Body of pancreas (tissue), 4 donors: Measurements from ENCODE around the gene ADA.

Experiments
- POLR2A ChIP-seq, 3 donors: fragments of 450-650 bp; IDR thresholded peaks; one replicate each; pipeline ENCODE4 v1.6.1; 2016; ENCODE audit warnings: antibody characterized with exemption in 3 of 3, mild to moderate bottlenecking in 2 of 3
- TF ChIP-seq, protein P1 (sequence below), 7 experiments: fragments of 450-650 bp in 4 of 7; fragments of 200-600 bp in 3 of 7; sonication (generic) in 3 of 7; IDR thresholded peaks; one replicate each; pipeline ENCODE4 v1.5.1; 2016 to 2019; ENCODE audit warnings: antibody characterized with exemption in 7 of 7

DNA sequence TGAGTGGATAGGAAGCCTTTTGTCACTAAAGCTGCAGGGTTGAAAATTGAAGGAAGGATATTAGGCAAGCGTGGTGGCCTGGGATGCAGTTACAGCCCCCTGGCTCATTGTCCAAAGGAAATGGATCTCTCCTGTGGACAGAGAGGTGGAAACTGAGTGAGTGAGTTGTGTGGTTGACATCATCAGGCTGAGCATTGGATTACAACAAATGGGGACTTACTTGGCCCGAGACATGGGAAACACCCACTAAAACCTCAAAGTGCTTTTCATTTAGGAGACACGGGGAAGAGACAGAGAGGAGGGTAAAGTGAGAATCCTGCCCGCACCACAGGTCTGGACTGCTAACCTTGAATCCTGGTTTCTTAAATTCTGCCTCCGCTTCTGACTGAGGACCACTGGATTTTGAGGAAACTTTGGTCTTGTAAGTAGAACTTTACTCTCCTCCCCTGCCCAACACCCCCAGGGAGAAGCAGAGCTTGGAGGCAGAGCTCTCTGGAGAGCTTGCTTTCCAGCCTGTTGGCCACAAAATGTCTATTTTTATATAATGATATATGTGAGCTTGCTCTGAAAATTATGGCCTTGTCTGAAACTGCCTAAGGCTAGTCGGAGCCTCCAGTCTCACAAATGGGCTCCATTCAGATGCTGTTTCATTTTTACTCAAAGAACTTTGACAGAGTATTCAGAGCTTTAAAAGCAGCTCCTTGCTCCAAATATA, 69.0 kb downstream of the ADA start, which contains the start of gene PKIG:
- TF ChIP-seq, protein P1, sequence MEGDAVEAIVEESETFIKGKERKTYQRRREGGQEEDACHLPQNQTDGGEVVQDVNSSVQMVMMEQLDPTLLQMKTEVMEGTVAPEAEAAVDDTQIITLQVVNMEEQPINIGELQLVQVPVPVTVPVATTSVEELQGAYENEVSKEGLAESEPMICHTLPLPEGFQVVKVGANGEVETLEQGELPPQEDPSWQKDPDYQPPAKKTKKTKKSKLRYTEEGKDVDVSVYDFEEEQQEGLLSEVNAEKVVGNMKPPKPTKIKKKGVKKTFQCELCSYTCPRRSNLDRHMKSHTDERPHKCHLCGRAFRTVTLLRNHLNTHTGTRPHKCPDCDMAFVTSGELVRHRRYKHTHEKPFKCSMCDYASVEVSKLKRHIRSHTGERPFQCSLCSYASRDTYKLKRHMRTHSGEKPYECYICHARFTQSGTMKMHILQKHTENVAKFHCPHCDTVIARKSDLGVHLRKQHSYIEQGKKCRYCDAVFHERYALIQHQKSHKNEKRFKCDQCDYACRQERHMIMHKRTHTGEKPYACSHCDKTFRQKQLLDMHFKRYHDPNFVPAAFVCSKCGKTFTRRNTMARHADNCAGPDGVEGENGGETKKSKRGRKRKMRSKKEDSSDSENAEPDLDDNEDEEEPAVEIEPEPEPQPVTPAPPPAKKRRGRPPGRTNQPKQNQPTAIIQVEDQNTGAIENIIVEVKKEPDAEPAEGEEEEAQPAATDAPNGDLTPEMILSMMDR (IDR thresholded peaks at IDR 0.05) = no peak
- peak in 2 of 3 donors; percentile 21 to 41 for TF ChIP-seq POLR2A (IDR thresholded peaks at IDR 0.05)
